HG02938 (cell line): Measurements from ENCODE around the gene CCDC146.
"Not testable (repeated sequence)": the region's sequence is repeated elsewhere in the genome, so short reads cannot be mapped to it uniquely, and the experiment has no call there.

Source experiments
- ATAC-seq: cut with Tn5 transposase; IDR thresholded peaks from one replicate; pipeline ENCODE4 v1.9.1; 2021; ENCODE audit warnings: mild to moderate bottlenecking, moderate library complexity; ENCODE audit not compliant: unreplicated experiment

CCDC146 gene

GRCh38 chr7:77121860-77122681 is at the start of gene CCDC146:
TSS of gene CCDC146 (plus strand) at chr7:77122615. CDS start at chr7:77167669, 45,054 bp downstream.
- peak; percentile 99 for ATAC-seq

DNA sequence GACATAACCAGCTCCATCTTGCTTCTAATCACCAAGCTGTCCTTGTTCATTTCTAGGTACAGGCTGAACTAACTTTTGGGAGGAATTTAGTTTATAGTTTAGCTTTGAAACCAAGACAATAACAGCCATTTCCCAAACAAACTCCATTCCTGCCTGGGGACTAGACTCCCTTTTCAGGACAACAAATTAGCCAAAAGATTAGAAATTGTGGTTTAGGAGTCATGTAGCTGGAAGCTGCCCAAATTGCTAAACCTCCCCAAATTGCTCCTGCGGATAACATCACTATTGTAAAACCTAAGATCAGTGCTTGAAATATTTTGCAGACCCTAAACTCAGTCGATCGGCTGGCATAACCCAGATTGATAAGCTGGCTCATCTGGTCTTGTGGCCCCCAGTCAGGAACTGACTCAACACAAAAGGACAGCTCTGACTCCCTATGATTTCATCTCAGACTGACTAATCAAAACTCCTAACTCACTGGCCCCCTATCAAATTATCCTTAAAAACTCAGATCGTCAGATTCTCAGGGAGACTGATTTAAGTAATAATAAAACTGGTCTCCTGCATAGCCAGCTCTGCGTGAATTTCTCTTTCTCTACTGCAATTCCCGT is 47.5 kb upstream of the CCDC146 start:
- ATAC-seq = not testable (repeated sequence)

DNA sequence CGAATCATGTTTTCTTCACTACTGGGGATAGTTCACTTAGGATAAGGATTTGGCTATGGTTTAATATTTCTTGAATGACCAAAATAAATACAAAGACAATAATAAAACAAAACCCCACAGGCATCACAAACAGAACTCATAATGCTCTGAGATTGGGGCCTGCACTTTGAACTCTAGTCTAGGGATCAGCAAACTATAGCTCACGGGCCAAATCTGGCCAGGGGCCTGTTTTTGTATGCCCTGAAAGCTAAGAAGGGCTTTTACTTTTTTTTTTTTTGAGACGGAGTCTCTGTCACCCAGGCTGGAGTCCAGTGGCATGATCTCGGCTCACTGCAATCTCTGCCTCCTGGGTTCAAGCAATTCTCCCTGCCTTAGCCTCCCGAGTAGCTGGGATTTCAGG is 45.4 kb upstream of the CCDC146 start:
- not testable (repeated sequence) for ATAC-seq

DNA sequence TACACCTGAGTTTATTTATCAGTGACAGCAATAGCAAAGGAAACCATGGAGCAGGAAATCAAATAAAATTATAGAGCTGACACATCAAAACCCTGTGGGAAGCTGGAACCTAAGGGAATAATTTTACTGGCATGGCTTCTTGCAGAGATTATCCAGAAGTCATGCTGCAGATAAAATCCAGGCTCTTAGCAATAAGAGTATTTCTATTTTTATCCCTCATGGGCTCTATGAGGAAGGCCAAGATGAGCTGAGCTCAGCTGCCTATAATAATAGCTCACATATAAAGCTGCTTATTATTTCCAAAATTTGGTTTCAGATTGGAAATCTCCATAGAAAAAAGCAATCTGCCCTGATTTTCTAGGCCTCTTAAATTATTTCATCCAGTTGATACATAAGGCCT is 43.3 kb upstream of the CCDC146 start:
- not testable (repeated sequence) for ATAC-seq

DNA sequence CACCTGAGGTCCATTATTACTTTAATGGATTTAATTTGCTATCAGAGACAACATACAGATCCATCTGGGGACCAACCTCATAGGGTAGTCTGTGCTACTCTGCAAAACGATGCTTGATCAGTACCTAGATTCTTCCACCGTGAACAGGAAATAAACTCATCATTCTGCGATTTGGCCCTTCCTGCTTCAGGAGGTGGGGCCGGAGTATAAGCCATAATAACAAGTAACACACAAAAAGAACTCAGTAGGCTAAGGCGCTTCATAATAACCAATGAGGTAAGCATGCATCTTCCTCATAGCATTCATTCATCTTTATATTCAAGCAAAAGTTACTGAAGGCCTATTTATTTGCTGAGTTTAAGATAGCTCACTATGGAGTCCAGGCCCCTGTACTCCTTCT is 42.8 kb upstream of the CCDC146 start:
- ATAC-seq = not testable (repeated sequence)

GRCh38 chr7:77080236-77080635 is 42.2 kb upstream of the CCDC146 start:
- not testable (repeated sequence) for ATAC-seq

GRCh38 chr7:77082192-77082591 is 40.2 kb upstream of the CCDC146 start:
- not testable (repeated sequence) for ATAC-seq

- ATAC-seq = not testable (repeated sequence)
These were observed 30.1 kb upstream of the CCDC146 start for GRCh38 chr7:77092301-77092700.

- not testable (repeated sequence) for ATAC-seq
These were observed 21.9 kb upstream of the CCDC146 start for GRCh38 chr7:77100501-77100900.

DNA sequence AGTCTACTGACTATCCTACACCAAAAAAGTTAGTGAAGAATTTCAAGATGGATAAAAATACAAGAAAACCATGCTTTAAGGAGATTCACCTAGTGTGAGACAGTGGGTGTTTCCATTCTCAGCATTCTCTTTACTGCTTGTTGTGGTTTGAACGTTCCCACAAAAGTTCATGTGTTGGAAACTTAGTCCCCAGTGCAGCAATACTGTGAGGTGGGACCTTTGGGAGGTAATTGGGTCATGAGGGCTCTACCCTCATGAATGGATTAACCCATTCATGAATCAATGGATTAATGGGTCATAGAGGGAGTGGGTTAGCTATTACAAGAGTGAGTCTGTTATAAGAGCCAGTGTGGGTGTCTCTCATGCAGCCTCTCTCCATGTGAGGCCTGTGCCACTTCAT is 21.2 kb upstream of the CCDC146 start:
- not testable (repeated sequence) for ATAC-seq

DNA sequence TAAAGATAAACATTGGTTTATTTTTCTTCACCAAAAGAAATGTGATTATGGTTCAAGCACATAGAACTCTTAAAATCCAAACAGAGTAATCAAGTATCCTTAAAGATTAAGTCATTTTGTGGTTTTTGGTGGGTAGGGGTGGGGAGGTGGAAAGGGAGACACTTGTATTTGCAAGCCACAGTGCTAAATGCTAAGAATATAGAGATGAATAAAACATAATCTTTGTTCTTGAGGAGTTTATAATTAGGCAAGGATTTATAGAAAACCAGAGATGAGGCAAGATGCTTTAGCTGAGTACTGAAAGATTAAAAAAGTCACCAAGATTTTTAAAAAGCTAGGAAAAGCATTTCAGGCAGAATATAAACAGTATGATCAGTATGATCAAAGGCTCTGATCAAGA is 19.7 kb upstream of the CCDC146 start:
- ATAC-seq = not testable (repeated sequence)

GRCh38 chr7:77105904-77106303 is 16.5 kb upstream of the CCDC146 start:
- ATAC-seq = not testable (repeated sequence)

- ATAC-seq = not testable (repeated sequence)
These were observed 14.8 kb upstream of the CCDC146 start for GRCh38 chr7:77107659-77108058.

DNA sequence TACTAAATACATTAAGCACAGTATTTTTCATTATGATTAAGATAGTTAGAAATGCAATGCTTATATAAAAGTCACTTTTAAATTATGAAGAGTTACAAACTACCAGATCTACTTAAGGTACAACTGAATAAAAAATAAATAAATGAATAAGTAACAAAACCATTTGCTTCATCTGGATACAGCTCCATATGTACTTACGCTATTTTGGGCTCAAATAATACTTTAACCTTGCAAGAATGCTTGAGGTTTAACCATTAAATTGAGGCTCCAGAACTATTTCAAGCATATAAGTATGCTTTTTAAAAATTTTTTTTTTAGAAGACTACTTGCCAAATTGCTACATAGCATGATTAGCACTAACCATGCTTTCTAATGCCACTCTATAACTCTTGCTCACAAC is 14.1 kb upstream of the CCDC146 start:
- ATAC-seq = not testable (repeated sequence)

- ATAC-seq = not testable (repeated sequence)
These were observed 9.6 kb upstream of the CCDC146 start for GRCh38 chr7:77112719-77113306.

- not testable (repeated sequence) for ATAC-seq
These were observed 3.1 kb downstream of the CCDC146 start for GRCh38 chr7:77125486-77125885.

- not testable (repeated sequence) for ATAC-seq
These were observed 4.6 kb downstream of the CCDC146 start for GRCh38 chr7:77127009-77127408.

GRCh38 chr7:77128582-77129410 is 6.4 kb downstream of the CCDC146 start:
- peak; percentile 87 for ATAC-seq

DNA sequence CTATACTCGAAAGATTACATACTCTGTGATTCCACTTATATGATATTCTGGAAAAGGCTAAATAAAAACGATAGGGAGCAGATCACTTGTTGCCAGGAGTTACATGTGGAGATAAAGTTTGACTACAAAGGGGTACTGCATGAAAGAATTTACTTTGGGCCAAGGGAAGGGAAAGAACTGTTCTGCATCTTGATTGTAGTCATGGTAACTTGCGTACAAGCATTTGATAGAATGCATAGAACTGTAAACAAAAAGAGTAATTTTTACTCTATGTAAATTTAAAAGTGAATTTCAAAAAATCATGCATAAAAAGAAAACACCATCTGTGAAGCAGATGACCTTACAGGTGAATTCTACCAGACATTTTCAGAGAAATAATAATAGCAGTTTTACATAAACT is 9.4 kb downstream of the CCDC146 start:
- ATAC-seq = not testable (repeated sequence)

GRCh38 chr7:77138668-77139067 is 16.3 kb downstream of the CCDC146 start:
- ATAC-seq = not testable (repeated sequence)

DNA sequence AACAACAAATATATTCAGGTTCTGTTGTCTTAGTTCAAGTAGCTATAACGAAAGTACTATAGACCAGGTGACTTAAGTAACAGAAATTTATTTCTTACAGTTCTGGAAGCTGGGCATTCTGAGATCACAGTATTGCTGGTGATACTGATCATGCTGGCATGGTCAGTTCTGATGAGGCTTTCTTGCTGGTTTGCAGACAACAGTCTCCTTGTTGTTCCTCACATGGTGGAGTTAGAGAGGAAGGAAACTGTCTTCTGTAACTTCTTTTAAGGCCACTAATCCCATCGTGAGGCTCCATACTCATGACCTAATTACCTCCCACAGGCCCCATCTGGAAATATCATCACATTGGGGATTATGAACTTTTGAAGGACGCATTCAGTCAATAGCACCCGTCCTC is 17.9 kb downstream of the CCDC146 start:
- not testable (repeated sequence) for ATAC-seq
